Middle frontal gyrus (tissue), 1 donor: Measurements from ENCODE around the gene GADD45G.

Experiments
- DNase-seq: peaks from one replicate; pipeline ENCODE4 v3.0.0-alpha.2; 2015; ENCODE audit warnings: low spot score; ENCODE audit errors: extremely low spot score

Gene GADD45G

GRCh38 chr9:89629081-89629976, 24.5 kb downstream of the GADD45G start:
- no peak for DNase-seq

GRCh38 chr9:89630508-89630907, 25.7 kb downstream of the GADD45G start:
- DNase-seq = no peak

- no peak for DNase-seq
These were observed 26.6 kb downstream of the GADD45G start for GRCh38 chr9:89631384-89631783.

- no peak for DNase-seq
These were observed 27.5 kb downstream of the GADD45G start for GRCh38 chr9:89632192-89632733.

GRCh38 chr9:89632736-89633135, 27.9 kb downstream of the GADD45G start:
- DNase-seq = no peak

GRCh38 chr9:89633404-89633803, 28.6 kb downstream of the GADD45G start:
- no peak for DNase-seq

- no peak for DNase-seq
These were observed 29.1 kb downstream of the GADD45G start for GRCh38 chr9:89633920-89634319.

GRCh38 chr9:89634995-89635742, 30.4 kb downstream of the GADD45G start:
- no peak for DNase-seq

- no peak for DNase-seq
These were observed 31.0 kb downstream of the GADD45G start for GRCh38 chr9:89635816-89636215.

- DNase-seq = no peak
These were observed 33.0 kb downstream of the GADD45G start for GRCh38 chr9:89637787-89638186.

- DNase-seq = no peak
These were observed 33.5 kb downstream of the GADD45G start for GRCh38 chr9:89638359-89638758.

- DNase-seq = no peak
These were observed 34.1 kb downstream of the GADD45G start for GRCh38 chr9:89638893-89639292.

GRCh38 chr9:89639367-89639795, 34.6 kb downstream of the GADD45G start:
- DNase-seq = no peak

GRCh38 chr9:89639961-89640360, 35.1 kb downstream of the GADD45G start:
- no peak for DNase-seq

GRCh38 chr9:89640361-89640760, 35.5 kb downstream of the GADD45G start:
- DNase-seq = no peak

- no peak for DNase-seq
These were observed 36.0 kb downstream of the GADD45G start for GRCh38 chr9:89640801-89641200.

GRCh38 chr9:89641980-89642379, 37.2 kb downstream of the GADD45G start:
- DNase-seq = no peak

- DNase-seq = no peak
These were observed 38.0 kb downstream of the GADD45G start for GRCh38 chr9:89642789-89643188.

- DNase-seq = no peak
These were observed 41.6 kb downstream of the GADD45G start for GRCh38 chr9:89646189-89646939.

- DNase-seq = no peak
These were observed 42.7 kb downstream of the GADD45G start for GRCh38 chr9:89647366-89648128.
